Dedifferentiated amniotic fluid mesenchymal stem cell (primary cell): ENCODE results near the gene TMEM229B.

Experiments used
- DNase-seq: peaks from one replicate; pipeline ENCODE4 v3.0.0-alpha.2; 2016; ENCODE audit errors: extremely low spot score

Gene TMEM229B

GRCh38 chr14:67424539-67424938 lies 64.0 kb downstream of the TMEM229B start:
- DNase-seq: no peak

- DNase-seq: no peak
Observed at GRCh38 chr14:67423424-67423823, 65.1 kb downstream of the TMEM229B start.

- DNase-seq: no peak
Observed at GRCh38 chr14:67421356-67422224, 66.9 kb downstream of the TMEM229B start.
